AG04450 (cell line): ENCODE results near the gene TTC29. TPM values are rescaled to one million over a fixed set of nuclear protein-coding genes. Genes with fewer than 3 reads are reported as not detected.
"Not testable (repeated sequence)": the region's sequence is repeated elsewhere in the genome, so short reads cannot be mapped to it uniquely, and the experiment has no call there.

ENCODE experiments used
- CTCF ChIA-PET: fragments of 300-600, 350-600 bp; formaldehyde crosslinking; extraction: SDS; loops from one replicate; lab custom pipeline; 2022; ENCODE audit warnings: antibody characterized with exemption, inconsistent platforms; lab: Charles Lee
- POLR2A ChIA-PET: fragments of 350-600 bp; formaldehyde crosslinking; extraction: SDS; loops from one replicate; lab custom pipeline; 2021; ENCODE audit warnings: antibody characterized with exemption, inconsistent platforms; lab: Yijun Ruan, JAX
- DNase-seq: peaks from one replicate; pipeline ENCODE4 v3.0.0-alpha.2; 2011; ENCODE audit warnings: low read depth, low spot score
- H3K27ac ChIP-seq: one replicate; pipeline ENCODE4 v1.5.1; 2012; ENCODE audit warnings: low read depth, low read length, control low read depth
- H3K27me3 ChIP-seq: one replicate; pipeline ENCODE4 v1.6.0; 2012; ENCODE audit warnings: low read length; ENCODE audit not compliant: control insufficient read depth, insufficient read depth
- H3K4me3 ChIP-seq: 2 replicates; pipeline ENCODE4 v1.5.1; 2011; ENCODE audit warnings: mild to moderate bottlenecking, low read depth, low read length, control low read depth
- H3K9me3 ChIP-seq: 2 replicates; pipeline ENCODE4 v1.5.1; 2012; ENCODE audit warnings: low read length; ENCODE audit not compliant: control insufficient read depth, insufficient read depth
- polyA plus RNA-seq: library from polyadenylated mRNA; depleted of rRNA; stranded (reverse); fragments of >200 nt; gene quantifications from 2 replicates; pipeline ENCODE4 v1.2.3, GENCODE V29; 2011
- TF ChIP-seq, protein P1 (sequence below): IDR thresholded peaks from 2 replicates; pipeline ENCODE4 v1.5.1; 2011; ENCODE audit warnings: low read depth, low read length, control low read depth, inconsistent platforms

The TTC29 gene
- polyA plus RNA-seq, 1 experiment = not detected

DNA sequence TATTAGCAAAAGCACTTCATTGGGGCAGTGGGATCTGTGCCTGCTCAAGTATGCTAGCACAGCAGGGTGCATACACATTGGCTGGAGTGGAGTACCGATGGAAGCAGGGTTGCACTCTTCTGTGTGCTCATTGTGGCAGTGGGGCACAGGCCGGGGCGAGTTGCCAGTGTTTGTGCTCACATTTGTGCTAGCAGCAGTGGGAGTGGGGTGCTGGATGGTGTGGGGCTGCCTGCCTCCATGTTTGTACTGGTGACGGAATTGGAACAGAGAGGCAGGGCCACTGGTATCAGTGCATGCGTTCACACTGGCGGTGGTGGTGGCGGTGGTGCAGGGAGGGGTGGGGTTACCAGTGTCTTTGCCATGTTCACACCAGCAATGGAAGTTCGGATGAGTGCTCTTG lies 169.0 kb downstream of the TTC29 start:
- ChIA-PET POLR2A (no interaction called here), CTCF (no interaction called here)
- TF ChIP-seq, protein P1, sequence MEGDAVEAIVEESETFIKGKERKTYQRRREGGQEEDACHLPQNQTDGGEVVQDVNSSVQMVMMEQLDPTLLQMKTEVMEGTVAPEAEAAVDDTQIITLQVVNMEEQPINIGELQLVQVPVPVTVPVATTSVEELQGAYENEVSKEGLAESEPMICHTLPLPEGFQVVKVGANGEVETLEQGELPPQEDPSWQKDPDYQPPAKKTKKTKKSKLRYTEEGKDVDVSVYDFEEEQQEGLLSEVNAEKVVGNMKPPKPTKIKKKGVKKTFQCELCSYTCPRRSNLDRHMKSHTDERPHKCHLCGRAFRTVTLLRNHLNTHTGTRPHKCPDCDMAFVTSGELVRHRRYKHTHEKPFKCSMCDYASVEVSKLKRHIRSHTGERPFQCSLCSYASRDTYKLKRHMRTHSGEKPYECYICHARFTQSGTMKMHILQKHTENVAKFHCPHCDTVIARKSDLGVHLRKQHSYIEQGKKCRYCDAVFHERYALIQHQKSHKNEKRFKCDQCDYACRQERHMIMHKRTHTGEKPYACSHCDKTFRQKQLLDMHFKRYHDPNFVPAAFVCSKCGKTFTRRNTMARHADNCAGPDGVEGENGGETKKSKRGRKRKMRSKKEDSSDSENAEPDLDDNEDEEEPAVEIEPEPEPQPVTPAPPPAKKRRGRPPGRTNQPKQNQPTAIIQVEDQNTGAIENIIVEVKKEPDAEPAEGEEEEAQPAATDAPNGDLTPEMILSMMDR = no peak
- DNase-seq = no peak
- no peak overlapping the region for H3K27ac ChIP-seq
- H3K9me3 ChIP-seq = no peaks in the 10 kb centered on the region
- H3K27me3 ChIP-seq = no peaks in the 10 kb centered on the region
- H3K4me3 ChIP-seq = no peak overlapping the region

DNA sequence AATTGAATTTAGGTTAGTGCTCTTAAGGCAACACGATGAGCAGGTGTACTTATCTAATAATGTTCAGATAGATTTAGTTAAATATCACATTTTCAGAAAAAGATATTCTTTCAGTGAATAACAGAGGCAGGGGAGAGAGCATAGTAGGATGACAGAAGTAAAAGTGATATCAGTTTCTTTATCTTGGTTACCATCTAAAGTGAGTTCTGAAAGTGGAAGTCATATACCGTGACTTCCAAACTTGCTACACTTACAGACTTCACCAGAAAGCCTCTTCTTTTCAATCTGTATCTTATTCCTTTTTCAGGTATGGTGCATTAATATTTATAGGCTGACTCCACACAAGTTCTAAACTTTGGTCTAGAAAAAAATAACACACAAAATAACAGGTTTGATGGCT lies 182.1 kb downstream of the TTC29 start:
- TF ChIP-seq, protein P1 = no peak
- CTCF ChIA-PET = no interaction called here

DNA sequence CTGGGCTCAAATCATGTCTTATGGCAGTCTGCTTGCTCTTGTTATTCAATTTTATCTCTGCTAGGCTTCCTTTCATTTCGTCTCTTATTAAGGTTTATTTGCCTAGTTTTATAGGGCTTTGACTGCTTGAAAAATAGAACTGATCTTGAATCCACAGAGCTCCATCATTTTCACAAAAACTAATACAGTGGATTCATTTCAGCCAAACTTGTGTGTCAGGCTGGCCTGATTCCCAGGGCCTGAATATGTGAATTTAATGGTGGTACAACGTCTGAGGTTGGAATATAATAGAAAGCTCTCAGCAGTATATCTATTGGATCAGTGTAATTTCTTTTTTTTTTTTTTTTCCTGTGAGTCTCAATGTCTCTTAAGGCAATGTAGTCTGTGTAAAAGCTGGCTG lies 183.6 kb downstream of the TTC29 start:
- DNase-seq = no peak
- POLR2A ChIA-PET = interaction anchor here (0.5 kb wide), 1 partner anchor 64 kb away, joined by 3 read pairs; no protein-coding TSS in a partner anchor
- CTCF ChIA-PET = interaction anchor here (0.7 kb wide), 1 partner anchor 420 kb away, joined by 3 read pairs; no protein-coding TSS in a partner anchor
- Histone ChIP-seq H3K9me3 (no peaks in the 10 kb centered on the region), H3K27me3 (no peaks in the 10 kb centered on the region), H3K27ac (no peak overlapping the region), H3K4me3 (no peak overlapping the region)
- TF ChIP-seq, protein P1 = no peak

More for the DNA sequence above, 182.1 kb downstream of the TTC29 start:
- Histone ChIP-seq H3K4me3 (no peak overlapping the region), H3K27ac (no peak overlapping the region), H3K9me3 (no peaks in the 10 kb centered on the region), H3K27me3 (no peaks in the 10 kb centered on the region)
- POLR2A ChIA-PET = no interaction called here
- DNase-seq = no peak

DNA sequence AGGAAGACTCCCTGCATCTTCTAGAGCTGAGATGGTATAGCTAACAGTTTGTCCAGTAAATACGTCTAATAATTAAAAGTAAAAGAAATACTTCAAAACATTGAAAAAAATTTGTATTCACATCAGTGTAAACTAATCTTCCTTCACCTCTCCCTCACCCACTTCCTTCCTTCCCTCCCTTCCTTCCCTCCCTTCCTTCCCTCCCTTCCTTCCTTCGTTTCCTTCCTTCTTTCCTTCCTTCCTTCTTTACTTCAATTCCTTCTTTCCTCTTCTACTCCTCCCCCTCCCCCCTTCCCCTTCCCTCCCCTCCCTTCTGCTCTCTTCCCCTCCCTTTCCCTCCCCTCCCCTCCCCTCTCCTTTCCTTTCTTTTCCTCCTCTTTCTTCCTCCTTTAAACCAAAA lies 203.2 kb downstream of the TTC29 start:
- CTCF ChIA-PET = no interaction called here
- POLR2A ChIA-PET = interaction anchor here (0.8 kb wide), 1 partner anchor 9 kb away, joined by 3 read pairs; no protein-coding TSS in a partner anchor
- Histone ChIP-seq H3K27ac (no peak overlapping the region), H3K27me3 (no peaks in the 10 kb centered on the region), H3K4me3 (no peak overlapping the region), H3K9me3 (no peaks in the 10 kb centered on the region)
- DNase-seq = no peak
- TF ChIP-seq, protein P1 = no peak

DNA sequence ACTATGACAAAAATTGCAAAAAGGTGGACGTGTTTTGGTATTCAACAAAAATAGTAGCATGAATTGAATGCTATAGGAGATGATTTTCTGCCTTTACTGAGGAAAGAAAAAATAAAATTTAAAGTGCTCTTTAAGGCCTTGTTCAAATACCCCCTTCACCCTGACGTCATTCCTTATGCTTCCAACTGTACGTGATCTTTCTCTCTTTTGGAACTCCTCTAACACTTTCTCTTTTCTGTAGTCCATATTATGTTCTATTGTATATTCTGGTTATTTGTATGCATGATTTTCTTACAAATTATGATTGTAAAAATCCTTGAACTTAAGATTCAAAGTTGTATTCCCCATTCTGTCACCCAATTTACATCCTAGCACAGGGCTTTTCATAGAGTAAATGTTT lies 206.5 kb downstream of the TTC29 start:
- CTCF ChIA-PET = no interaction called here
- H3K27ac ChIP-seq = no peak overlapping the region
- POLR2A ChIA-PET = no interaction called here
- H3K4me3 ChIP-seq = no peak overlapping the region
- H3K9me3 ChIP-seq = no peaks in the 10 kb centered on the region
- no peaks in the 10 kb centered on the region for H3K27me3 ChIP-seq
- no peak for DNase-seq
- TF ChIP-seq, protein P1 = no peak

DNA sequence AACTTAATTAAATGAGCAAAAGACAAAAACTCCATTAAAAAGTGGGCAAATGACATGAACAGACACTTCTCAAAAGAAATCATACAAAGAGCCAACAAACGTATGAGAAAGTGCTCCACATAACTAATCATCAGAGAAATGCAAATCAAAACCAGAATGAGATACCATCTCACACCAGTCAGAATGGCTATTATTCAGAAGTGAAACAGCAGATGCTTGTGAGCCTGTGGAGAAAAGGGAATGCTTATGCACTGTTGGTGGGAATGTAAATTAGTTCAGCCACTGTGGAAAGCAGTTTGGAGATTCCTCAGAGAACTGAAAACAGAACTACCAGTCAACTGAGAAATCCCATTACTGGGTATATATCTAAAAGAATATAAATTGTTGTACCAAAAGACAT lies 222.1 kb downstream of the TTC29 start:
- H3K27ac ChIP-seq, DNase-seq, CTCF ChIA-PET, POLR2A ChIA-PET, H3K9me3 ChIP-seq, H3K27me3 ChIP-seq, H3K4me3 ChIP-seq: not testable (repeated sequence)
